SJSA1 (cell line): ENCODE data around the gene NR4A2. TPM values are rescaled to one million over a fixed set of nuclear protein-coding genes. Genes with fewer than 3 reads are reported as not detected.

Source experiments
- DNase-seq, 2 experiments: peaks; one replicate each; pipeline ENCODE4 v3.0.0-alpha.2; 2015 to 2020; ENCODE audit warnings: low spot score in 2 of 2, low read depth in 1 of 2
- H3K27ac ChIP-seq: fragments of 250-450 bp; sonication (Bioruptor Pico); 2 replicates; pipeline ENCODE4 v1.5.1; 2020; ENCODE audit warnings: mild to moderate bottlenecking, moderate library complexity
- H3K27me3 ChIP-seq: fragments of 250-450 bp; sonication (Bioruptor Pico); replicated peaks from 2 replicates; pipeline ENCODE4 v1.5.1; 2020; ENCODE audit warnings: mild to moderate bottlenecking, moderate library complexity
- H3K36me3 ChIP-seq: fragments of 250-450 bp; sonication (Bioruptor Pico); 2 replicates; pipeline ENCODE4 v1.5.1; 2020; ENCODE audit warnings: mild to moderate bottlenecking
- H3K4me1 ChIP-seq: fragments of 250-450 bp; sonication (Bioruptor Pico); replicated peaks from 2 replicates; pipeline ENCODE4 v1.6.1; 2021; ENCODE audit warnings: mild to moderate bottlenecking
- H3K4me3 ChIP-seq: fragments of 250-450 bp; sonication (Bioruptor Pico); 2 replicates; pipeline ENCODE4 v1.5.1; 2020; ENCODE audit warnings: mild to moderate bottlenecking
- H3K9me3 ChIP-seq: fragments of 250-450 bp; sonication (Bioruptor Pico); replicated peaks from 2 replicates; pipeline ENCODE4 v1.5.1; 2020; ENCODE audit warnings: mild to moderate bottlenecking
- total RNA-seq: library from RNA; depleted of rRNA; stranded (reverse); fragments of >200 nt; shearing (Covaris generic); gene quantifications from 2 replicates; pipeline ENCODE4 v1.2.3, GENCODE V29; 2014

NR4A2 gene
- total RNA-seq, 1 experiment from 2014 or later = 0.61 TPM

DNA sequence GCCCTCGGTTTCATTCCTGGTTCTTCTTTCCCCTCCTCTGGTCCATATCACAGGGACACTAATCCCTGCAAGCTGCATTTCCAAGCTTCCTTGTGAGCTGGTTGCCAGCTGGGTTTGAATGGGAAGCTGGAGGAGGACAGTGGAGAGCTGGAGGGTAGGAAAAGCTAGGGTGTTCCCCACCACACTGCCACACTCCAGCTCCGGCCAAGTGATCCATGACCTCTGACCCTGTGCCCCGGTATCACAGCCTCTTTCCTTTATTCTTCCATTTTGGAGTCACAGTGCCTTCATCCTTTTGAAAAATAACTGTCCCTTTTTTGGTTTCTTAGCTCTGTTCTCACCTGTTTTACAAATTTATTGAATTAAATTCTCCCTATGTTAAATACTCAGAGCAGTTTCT lies 13.1 kb upstream of the NR4A2 start:
- no peak for DNase-seq
- no peaks in the 10 kb centered on the region for H3K27me3 ChIP-seq

DNA sequence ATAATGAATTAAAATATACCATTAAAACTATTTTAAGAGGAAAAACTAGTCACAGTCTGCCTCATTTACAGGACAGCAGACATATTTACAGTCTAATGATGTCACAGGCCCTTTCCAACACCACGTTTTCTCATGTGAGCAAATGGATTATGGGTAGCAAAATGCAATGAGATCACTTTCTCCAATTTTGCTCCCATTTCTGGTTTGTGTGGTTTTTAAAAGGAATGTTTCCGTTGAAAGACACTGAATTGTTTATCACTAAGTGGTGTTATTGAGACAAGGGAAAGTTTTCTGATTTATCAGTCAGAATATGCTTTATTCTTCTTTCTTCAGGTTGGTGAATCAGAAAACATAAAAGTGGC lies 11.4 kb upstream of the NR4A2 start:
- peak in 1 of 2 experiments; percentile 70 for DNase-seq
- peak overlapping the region; percentile 100 for H3K27ac ChIP-seq
- peaks cover 35% of the 10 kb centered on the region for H3K4me1 ChIP-seq
- peaks cover 3% of the 10 kb centered on the region for H3K36me3 ChIP-seq
- H3K27me3 ChIP-seq = no peaks in the 10 kb centered on the region
- H3K9me3 ChIP-seq = no peaks in the 10 kb centered on the region
- no peak overlapping the region for H3K4me3 ChIP-seq

More for the DNA sequence above, 13.1 kb upstream of the NR4A2 start:
- Histone ChIP-seq H3K4me1 (peaks cover 32% of the 10 kb centered on the region), H3K27ac (no peak overlapping the region), H3K36me3 (peaks cover 3% of the 10 kb centered on the region), H3K4me3 (no peak overlapping the region), H3K9me3 (no peaks in the 10 kb centered on the region)

DNA sequence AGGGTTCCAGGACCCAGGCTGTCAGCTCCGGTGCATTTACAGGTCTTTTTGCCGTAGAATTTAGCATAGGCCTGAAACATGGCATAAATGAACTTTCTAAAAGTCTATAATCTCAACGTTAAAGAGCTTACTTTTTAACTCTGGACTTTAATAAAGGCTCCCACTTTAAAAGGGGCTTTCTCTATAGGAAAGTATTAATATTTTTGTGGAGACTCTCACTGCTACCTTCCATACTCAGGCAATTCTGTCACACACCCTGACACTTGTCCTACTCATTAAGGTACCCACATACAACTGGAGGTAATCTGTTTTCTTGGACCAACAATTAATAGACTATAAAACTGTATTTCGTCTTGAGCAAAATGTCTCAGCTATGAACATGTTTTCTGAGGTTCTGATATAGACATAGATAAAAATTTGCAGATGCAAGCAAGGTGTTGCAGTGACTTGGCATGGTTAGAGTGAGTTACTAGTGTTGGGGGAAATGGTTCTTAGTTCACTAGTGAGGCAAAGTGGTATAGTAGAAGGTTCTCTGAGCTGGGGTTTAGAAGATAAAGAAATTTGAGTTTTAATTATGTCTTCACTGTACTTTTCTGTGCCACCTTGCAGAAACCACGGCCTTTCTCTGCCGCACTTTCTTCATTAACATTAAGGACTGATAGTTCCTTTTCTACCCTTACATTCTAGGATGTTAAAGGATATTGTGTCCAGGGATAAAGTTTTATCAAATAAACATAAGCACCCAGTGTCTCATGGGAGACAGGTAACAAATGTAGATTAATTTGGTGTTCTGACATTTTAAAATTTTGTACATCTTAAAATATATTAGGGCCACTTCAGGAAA lies 10.8 kb upstream of the NR4A2 start:
- H3K4me1 ChIP-seq = peaks cover 35% of the 10 kb centered on the region
- peak overlapping the region; percentile 100 for H3K27ac ChIP-seq
- peak overlapping the region; percentile 88 for H3K4me3 ChIP-seq
- DNase-seq = no peak
- no peaks in the 10 kb centered on the region for H3K27me3 ChIP-seq
- H3K36me3 ChIP-seq = peaks cover 3% of the 10 kb centered on the region
- H3K9me3 ChIP-seq = no peaks in the 10 kb centered on the region

DNA sequence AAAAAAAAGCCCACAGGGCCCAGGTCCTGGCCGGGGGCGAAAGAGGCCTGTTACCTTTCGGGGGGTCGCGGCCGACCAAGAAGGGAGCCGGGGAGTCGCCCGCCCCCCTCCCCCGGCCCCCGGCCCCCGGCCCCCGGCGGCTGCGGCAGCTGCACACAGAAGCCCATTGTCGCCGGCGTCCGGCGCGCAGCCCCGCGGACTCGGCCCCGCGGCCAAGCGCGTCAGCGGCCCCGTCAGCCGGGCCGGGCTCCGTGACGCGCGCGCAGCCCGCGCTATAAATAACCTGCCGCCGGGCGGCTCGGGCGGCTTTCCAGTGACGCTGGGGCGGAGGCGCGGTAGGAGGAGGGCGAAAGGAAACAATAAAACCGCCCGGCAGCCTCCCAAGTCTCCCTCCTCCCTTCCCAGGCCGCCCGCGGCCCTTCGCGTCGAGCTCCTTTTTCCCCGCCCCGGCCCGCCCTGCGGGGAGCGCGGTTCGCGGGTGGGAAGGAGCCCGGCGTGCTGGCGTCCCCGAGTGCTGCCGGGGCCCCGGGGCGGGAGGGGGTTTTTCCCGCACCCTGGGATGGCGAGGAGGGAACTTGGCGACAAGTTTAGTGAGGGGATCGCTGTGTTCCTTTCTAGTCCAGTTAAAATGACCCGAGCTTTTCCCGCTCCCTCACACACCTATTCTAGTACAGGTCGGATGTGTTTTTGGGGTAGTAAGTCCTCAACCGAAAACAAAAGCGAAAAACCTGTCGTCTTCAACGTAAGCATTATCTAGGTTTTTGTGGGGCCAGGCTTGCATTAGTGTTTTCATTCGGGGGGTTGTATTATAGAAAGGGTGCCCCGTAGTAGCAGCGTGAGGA lies 10.0 kb upstream of the NR4A2 start:
- peak overlapping the region; percentile 100 for H3K27ac ChIP-seq
- H3K9me3 ChIP-seq = no peaks in the 10 kb centered on the region
- peaks cover 3% of the 10 kb centered on the region for H3K36me3 ChIP-seq
- peak; percentile 94 to 95 for DNase-seq
- peaks cover 30% of the 10 kb centered on the region for H3K4me1 ChIP-seq
- H3K4me3 ChIP-seq = peak overlapping the region; percentile 88
- H3K27me3 ChIP-seq = no peaks in the 10 kb centered on the region

DNA sequence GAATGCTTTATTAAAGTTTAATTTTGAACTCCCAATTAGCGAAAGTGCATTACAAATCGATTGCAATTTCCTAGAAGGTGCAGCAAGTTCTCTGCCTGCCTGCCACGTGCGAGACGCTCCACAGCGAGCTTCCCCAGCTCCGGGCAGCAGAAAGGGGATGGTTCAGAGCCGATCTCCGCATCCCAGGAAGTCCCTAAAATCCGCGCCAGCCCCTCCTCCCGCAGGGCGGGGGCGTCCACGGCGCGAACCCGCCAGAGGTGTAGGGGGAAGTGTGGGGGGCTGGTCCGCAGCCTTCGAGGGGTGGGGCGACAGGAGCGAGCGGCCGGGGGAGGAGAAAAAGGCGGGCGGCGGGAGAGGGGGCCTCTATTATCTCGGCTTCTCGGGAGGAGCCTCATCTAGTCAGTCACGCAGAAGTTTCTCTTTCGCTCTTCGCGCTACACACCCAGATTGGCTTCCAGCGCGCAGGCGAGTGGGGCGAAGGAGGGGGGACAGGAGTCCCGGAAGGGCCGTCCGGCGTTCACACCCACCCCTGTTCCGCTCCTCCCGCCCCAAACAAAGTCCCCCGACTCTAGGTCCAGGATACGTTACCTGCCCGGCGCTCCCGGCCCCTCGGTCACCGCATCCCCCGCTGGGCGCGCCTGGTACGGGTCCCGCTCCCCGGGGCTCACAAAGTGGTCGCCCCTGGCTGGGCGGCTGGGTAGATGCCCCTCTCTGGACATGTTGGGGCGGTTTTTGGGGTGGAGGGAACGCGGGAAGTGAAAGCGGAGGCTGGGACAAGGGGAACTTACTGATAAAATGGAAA lies 9.1 kb upstream of the NR4A2 start:
- H3K9me3 ChIP-seq = no peaks in the 10 kb centered on the region
- peaks cover 3% of the 10 kb centered on the region for H3K36me3 ChIP-seq
- H3K4me3 ChIP-seq = peak overlapping the region; percentile 88
- H3K27ac ChIP-seq = peak overlapping the region; percentile 100
- peaks cover 30% of the 10 kb centered on the region for H3K4me1 ChIP-seq
- DNase-seq = peak; percentile 92 to 96
- H3K27me3 ChIP-seq = no peaks in the 10 kb centered on the region

DNA sequence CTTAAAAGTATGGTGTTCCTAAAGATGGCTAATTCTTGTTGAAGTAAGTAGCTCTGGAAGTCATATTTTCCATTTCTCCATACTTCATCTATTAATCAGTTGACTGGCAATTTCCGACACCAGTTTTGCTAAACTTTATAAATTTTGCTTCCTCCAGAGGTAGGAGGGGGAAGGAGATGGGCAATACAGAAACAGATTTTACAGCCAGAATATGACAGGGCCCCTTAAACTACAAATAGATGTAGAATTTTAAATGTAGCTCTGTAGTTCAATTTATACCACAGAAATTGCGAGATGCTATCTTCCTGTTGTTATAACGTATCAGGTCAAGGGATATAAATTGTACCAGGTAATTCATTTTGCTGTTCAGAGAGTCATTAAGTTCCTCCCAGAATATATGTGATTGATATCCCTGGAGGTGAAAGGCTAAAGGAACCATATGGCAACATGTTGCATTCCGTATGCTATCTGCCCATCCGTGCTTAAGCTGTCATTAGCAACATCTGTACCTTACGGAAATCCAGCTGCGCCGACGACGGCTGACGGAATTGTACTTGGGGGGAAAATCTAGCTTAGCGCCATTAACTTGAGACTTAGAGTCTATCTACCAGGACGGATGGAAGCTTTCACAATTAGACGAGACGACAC lies 8.4 kb upstream of the NR4A2 start:
- Histone ChIP-seq H3K9me3 (no peaks in the 10 kb centered on the region), H3K4me3 (peak overlapping the region; percentile 88), H3K27ac (peak overlapping the region; percentile 100), H3K4me1 (peaks cover 30% of the 10 kb centered on the region), H3K36me3 (peaks cover 3% of the 10 kb centered on the region), H3K27me3 (no peaks in the 10 kb centered on the region)
- no peak for DNase-seq

DNA sequence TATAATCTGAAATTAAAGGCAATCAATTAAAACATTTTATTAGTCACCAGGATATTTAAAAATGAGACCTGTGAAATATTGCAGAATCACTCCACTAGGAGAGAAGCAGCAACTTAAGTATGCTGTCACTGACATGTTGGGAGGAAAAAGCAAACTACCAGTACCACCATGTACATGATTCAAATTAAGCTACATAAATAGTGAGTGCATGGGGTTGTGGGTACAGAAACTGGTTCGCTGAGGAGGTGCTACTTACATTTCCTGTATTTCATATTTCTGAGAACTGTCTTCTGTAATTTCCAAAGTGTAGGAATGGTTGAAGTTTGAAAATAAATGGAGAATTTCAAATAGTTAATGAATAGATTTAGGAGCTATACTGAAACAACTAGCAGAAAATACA lies 7.9 kb upstream of the NR4A2 start:
- H3K4me1 ChIP-seq = peaks cover 32% of the 10 kb centered on the region
- H3K9me3 ChIP-seq = no peaks in the 10 kb centered on the region
- H3K4me3 ChIP-seq = no peak overlapping the region
- no peaks in the 10 kb centered on the region for H3K27me3 ChIP-seq
- H3K27ac ChIP-seq = no peak overlapping the region
- H3K36me3 ChIP-seq = peaks cover 3% of the 10 kb centered on the region
- DNase-seq = no peak

DNA sequence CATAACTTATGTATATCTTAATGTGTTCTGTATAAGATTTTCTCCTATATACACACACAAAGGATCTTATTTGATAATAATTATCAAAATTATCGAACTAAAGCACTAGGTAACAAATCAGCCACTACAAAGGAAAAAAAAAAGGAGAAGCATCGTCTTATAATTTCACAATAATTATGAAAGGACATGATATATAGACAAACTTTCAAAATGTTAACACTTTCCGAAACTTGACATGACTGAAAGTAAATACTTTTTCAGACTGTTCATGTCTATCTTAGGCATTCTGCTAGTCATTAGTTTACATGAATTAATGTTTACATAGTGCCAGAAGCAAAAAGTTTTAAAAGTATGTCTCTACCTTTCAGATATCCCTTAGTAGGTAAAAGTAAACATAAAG lies 7.3 kb upstream of the NR4A2 start:
- no peaks in the 10 kb centered on the region for H3K27me3 ChIP-seq
- no peak overlapping the region for H3K27ac ChIP-seq
- H3K36me3 ChIP-seq = peaks cover 3% of the 10 kb centered on the region
- no peak for DNase-seq
- H3K4me3 ChIP-seq = no peak overlapping the region
- H3K9me3 ChIP-seq = no peaks in the 10 kb centered on the region
- peaks cover 33% of the 10 kb centered on the region for H3K4me1 ChIP-seq

DNA sequence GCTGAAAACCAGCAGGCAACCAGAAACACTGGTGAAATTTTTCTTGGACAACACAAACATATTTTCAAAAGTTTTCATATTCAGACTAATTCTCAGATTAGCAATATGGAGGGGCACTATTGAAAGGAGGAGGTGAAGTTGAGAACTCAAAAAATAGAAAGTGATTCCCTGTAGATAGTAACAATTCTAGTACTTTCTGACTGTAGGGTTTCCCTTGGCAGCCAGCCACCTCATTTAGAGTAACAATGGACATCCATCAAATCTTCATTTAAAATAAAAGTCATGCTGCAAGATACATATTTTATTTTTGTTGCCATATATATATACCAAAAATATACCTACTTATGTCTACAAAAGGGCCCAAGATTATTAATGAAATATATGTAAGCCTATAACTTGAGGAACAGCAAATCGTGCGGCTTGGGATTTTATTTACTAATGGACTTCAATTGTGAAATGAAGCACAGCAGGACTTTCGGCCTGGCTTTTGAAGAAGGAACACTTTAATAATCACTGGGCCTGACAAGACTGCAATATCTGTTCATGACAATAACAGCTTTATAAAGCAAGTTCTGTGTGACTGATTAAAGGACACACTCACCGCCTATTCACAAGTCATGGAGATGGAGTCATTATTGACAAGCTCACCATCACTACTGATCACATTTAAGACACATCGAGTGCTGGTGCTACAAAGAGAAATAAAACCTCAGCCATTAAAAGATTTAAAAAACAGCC lies 6.8 kb upstream of the NR4A2 start:
- DNase-seq = no peak
- H3K27ac ChIP-seq = no peak overlapping the region
- no peaks in the 10 kb centered on the region for H3K9me3 ChIP-seq

DNA sequence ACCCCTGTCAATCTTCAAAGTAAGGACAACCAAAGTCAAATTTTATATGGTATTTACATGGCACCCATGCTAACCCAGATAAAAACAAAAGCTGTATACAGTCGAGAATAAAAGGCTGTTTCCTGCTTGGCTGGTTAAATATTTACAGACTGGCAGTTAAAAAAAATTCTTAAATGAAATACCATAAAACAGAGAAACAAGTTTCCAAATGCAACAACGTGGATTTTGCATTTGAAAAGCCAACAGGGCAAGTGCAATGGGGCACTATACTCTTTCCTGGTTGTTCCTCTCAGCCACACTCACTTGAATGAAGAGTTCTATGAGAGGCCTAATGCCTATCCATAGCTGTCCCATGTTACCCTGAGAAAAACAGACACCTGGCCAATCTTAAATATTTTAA lies 6.1 kb upstream of the NR4A2 start:
- DNase-seq = no peak
- Histone ChIP-seq H3K27me3 (no peaks in the 10 kb centered on the region), H3K9me3 (no peaks in the 10 kb centered on the region), H3K36me3 (peaks cover 3% of the 10 kb centered on the region), H3K4me3 (no peak overlapping the region), H3K27ac (no peak overlapping the region), H3K4me1 (peaks cover 22% of the 10 kb centered on the region)

More for the DNA sequence above, 6.8 kb upstream of the NR4A2 start:
- Histone ChIP-seq H3K4me1 (peaks cover 29% of the 10 kb centered on the region), H3K36me3 (peaks cover 3% of the 10 kb centered on the region), H3K4me3 (no peak overlapping the region), H3K27me3 (no peaks in the 10 kb centered on the region)

DNA sequence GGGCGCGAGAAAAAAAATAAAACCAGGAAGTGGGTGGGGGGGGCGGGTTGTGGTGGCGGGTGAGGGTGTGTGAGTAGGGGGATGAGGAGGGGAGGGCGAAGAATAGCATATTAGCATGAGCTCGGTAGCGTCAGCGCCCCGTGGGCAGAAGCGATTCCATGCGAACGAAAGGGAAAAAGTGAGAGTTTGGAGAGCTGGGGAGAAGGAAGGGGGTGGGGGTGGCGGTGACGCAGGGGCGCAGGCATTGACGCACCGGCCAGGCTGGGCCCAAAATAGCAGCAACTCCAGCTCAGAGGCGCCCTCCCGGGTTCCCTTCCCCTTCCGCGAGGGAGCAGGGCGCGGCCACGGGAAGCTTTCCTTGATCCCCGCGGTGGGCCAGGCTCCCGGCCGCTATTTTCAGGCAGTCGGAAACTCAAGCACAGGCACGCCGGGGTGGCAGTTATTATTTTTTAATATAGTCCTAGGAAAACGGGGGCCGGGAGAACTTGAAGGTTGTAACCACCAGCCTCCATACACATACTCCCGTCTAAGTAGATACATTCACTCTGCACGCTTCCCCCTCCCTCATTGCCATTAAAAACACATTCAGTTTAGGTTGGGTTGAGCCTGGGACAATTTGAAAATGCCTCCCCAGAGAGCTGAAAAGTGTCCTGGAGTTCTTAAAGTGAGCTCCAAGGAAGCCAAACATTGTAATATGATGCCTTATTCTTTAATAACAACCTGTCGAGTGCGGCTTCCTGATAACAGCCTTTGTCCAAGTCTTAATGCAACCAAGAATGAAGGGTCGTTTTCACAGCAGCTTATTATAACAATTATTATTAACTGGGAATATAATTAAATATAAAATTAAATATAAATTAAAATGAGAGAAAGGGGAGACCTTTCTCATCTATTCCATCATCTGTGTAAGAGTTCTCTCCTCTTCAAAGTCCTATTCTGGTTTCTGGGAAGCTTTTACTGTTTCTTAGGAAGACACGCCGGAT lies 2.3 kb upstream of the NR4A2 start:
- Histone ChIP-seq H3K4me3 (peak overlapping the region; percentile 70), H3K4me1 (peaks cover 10% of the 10 kb centered on the region; the same call in 1 of the 2 replicates), H3K27me3 (no peaks in the 10 kb centered on the region), H3K27ac (peak overlapping the region; percentile 87), H3K36me3 (no peaks in the 10 kb centered on the region), H3K9me3 (no peaks in the 10 kb centered on the region)
- DNase-seq = peak; percentile 89 to 90
